B cell (primary cell): Measurements from ENCODE around the gene EEF1AKMT3. TPM values are rescaled to one million over a fixed set of nuclear protein-coding genes. Genes with fewer than 3 reads are reported as not detected.

Experiments
- ATAC-seq: fragments of 200-7000 bp; cut with Tn5 transposase; one replicate; pipeline ENCODE4 v1.10.0; 2021; ENCODE audit warnings: low read depth, mild to moderate bottlenecking, moderate number of reproducible peaks, moderate library complexity
- CTCF ChIA-PET: fragments of 350-600 bp; sonication (Branson Sonifier 250); formaldehyde crosslinking; loops from one replicate; lab custom pipeline; 2021; ENCODE audit warnings: antibody characterized with exemption, inconsistent platforms; lab: Charles Lee
- POLR2A ChIA-PET: fragments of 350-600 bp; sonication (Branson Sonifier 250); formaldehyde crosslinking; loops from one replicate; lab custom pipeline; 2021; ENCODE audit warnings: antibody characterized with exemption; lab: Charles Lee
- DNase-seq: peaks from one replicate; pipeline ENCODE4 v3.0.0; 2013
- H2AFZ ChIP-seq: 2 replicates; pipeline ENCODE4 v1.6.1; 2012; ENCODE audit warnings: mild to moderate bottlenecking, low read depth, low read length; ENCODE audit not compliant: insufficient read depth, poor library complexity, severe bottlenecking
- H3K27ac ChIP-seq, 2 donors: 1 replicate in 1 of 2; 2 replicates in 1 of 2; pipeline ENCODE4 v1.5.1; 2012 to 2013; ENCODE audit warnings: low read length in 2 of 2, mild to moderate bottlenecking in 2 of 2, moderate library complexity in 1 of 2
- H3K27me3 ChIP-seq, 4 experiments: fragments of 200-600 bp in 1 of 4; sonication (generic) in 1 of 4; replicated peaks in 1 of 4; 1 replicate in 2 of 4; 2 replicates in 2 of 4; pipeline versions ENCODE4 v1.6.1 to v1.7.0; 2013 to 2016; ENCODE audit warnings: low read length in 3 of 4, mild to moderate bottlenecking in 2 of 4, mixed read lengths in 1 of 4, moderate library complexity in 1 of 4; ENCODE audit not compliant: insufficient read depth in 4 of 4, control insufficient read depth in 3 of 4; ENCODE audit errors: control extremely low read depth in 1 of 4
- H3K36me3 ChIP-seq, 2 experiments: replicated peaks in 1 of 2; 1 replicate in 1 of 2; 2 replicates in 1 of 2; pipeline versions ENCODE4 v1.6.1 to v1.7.1; 2013; ENCODE audit warnings: low read length in 1 of 2; ENCODE audit not compliant: insufficient read depth in 2 of 2, control insufficient read depth in 1 of 2; ENCODE audit errors: control extremely low read depth in 1 of 2, extremely low read depth in 1 of 2
- H3K4me1 ChIP-seq, 2 donors: fragments of 200-600 bp in 1 of 2; sonication (generic) in 1 of 2; 1 replicate in 1 of 2; 2 replicates in 1 of 2; pipeline versions ENCODE4 v1.5.1 to v1.6.1; 2013 to 2017; ENCODE audit warnings: low read length in 2 of 2; ENCODE audit not compliant: control insufficient read depth in 2 of 2, insufficient read depth in 2 of 2
- H3K4me2 ChIP-seq: replicated peaks from 2 replicates; pipeline ENCODE3; 2012; ENCODE audit warnings: mild to moderate bottlenecking, low read depth, low read length; ENCODE audit not compliant: poor library complexity, severe bottlenecking
- H3K4me3 ChIP-seq, 5 experiments: fragments of 200-600 bp in 1 of 5; sonication (generic) in 1 of 5; 1 replicate in 3 of 5; 2 replicates in 2 of 5; pipeline versions ENCODE4 v1.5.1 to v1.7.0; 2011 to 2016; ENCODE audit warnings: low read length in 4 of 5, mild to moderate bottlenecking in 4 of 5, low read depth in 2 of 5, control low read depth in 1 of 5, moderate library complexity in 1 of 5; ENCODE audit not compliant: insufficient read depth in 1 of 5; ENCODE audit errors: control extremely low read depth in 1 of 5, extremely low read depth in 1 of 5
- H3K79me2 ChIP-seq: fragments of 200-600 bp; sonication (generic); one replicate; pipeline ENCODE4 v1.6.0; 2016; ENCODE audit warnings: low read length; ENCODE audit not compliant: control insufficient read depth, insufficient read depth
- H3K9ac ChIP-seq: fragments of 200-600 bp; sonication (generic); 2 replicates; pipeline ENCODE4 v1.6.1; 2017; ENCODE audit warnings: mild to moderate bottlenecking, low read length, moderate library complexity
- H3K9me3 ChIP-seq, 3 donors: one replicate each; pipeline versions ENCODE4 v1.6.1 to v1.7.1; 2013; ENCODE audit warnings: low read length in 2 of 3; ENCODE audit not compliant: control insufficient read depth in 2 of 3, insufficient read depth in 1 of 3; ENCODE audit errors: control extremely low read depth in 1 of 3
- H4K20me1 ChIP-seq: 2 replicates; pipeline ENCODE4 v1.6.0; 2012; ENCODE audit warnings: mild to moderate bottlenecking, low read length; ENCODE audit not compliant: insufficient read depth, control insufficient read depth, poor library complexity, severe bottlenecking
- H3K27ac Mint-ChIP-seq: one replicate; pipeline ENCODE4 v1.8.0; 2021; ENCODE audit warnings: mixed read lengths
- H3K27me3 Mint-ChIP-seq: one replicate; pipeline ENCODE4 v1.8.0; 2021; ENCODE audit warnings: mixed read lengths
- H3K4me1 Mint-ChIP-seq: one replicate; pipeline ENCODE4 v1.8.0; 2021; ENCODE audit warnings: mixed read lengths
- H3K4me3 Mint-ChIP-seq: one replicate; pipeline ENCODE4 v1.8.0; 2021; ENCODE audit warnings: mixed read lengths
- H3K9me3 Mint-ChIP-seq: one replicate; pipeline ENCODE4 v1.8.0; 2022; ENCODE audit warnings: mixed read lengths; ENCODE audit not compliant: insufficient read depth
- EZH2 ChIP-seq: IDR thresholded peaks from 2 replicates; pipeline ENCODE4 v1.6.1; 2012; ENCODE audit warnings: borderline replicate concordance, low read depth, mild to moderate bottlenecking, moderate library complexity, low read length; ENCODE audit not compliant: insufficient read depth, poor library complexity, severe bottlenecking
- WGBS: methylation state at CpG from one replicate; pipeline ENCODE4 v1.1.5; 2013; ENCODE audit warnings: missing lambda C conversion rate; ENCODE audit not compliant: insufficient coverage; 5-methylcytosine and 5-hydroxymethylcytosine counted together
- intact Hi-C: fragments of 100-400 bp; cut with micrococcal nuclease; formaldehyde crosslinking; loops from one replicate; pipeline ENCODE4 v1.10.0; 2022
- polyA plus RNA-seq: library from polyadenylated mRNA; depleted of rRNA; stranded (reverse); fragments of >200 nt; gene quantifications from 2 replicates; pipeline ENCODE4 v1.2.3, GENCODE V29; 2012
- total RNA-seq, 2 donors: library from RNA; stranded (reverse); fragments of 120-200 nt in 1 of 2; gene quantifications; 1 replicate in 1 of 2; 2 replicates in 1 of 2; pipeline versions ENCODE4 v1.2.3 to v1.2.4, GENCODE V29; 2013 to 2022
- TF ChIP-seq, protein P1 (sequence below): fragments of 200-600 bp; IDR thresholded peaks from one replicate; pipeline ENCODE4 v1.8.0; 2022; ENCODE audit warnings: antibody characterized with exemption, mild to moderate bottlenecking

Gene EEF1AKMT3
- total and polyA plus RNA-seq, 2 donors (not counting 1 experiment from before 2014, with no cell fraction given) = 0.89 to 1.3 TPM

DNA sequence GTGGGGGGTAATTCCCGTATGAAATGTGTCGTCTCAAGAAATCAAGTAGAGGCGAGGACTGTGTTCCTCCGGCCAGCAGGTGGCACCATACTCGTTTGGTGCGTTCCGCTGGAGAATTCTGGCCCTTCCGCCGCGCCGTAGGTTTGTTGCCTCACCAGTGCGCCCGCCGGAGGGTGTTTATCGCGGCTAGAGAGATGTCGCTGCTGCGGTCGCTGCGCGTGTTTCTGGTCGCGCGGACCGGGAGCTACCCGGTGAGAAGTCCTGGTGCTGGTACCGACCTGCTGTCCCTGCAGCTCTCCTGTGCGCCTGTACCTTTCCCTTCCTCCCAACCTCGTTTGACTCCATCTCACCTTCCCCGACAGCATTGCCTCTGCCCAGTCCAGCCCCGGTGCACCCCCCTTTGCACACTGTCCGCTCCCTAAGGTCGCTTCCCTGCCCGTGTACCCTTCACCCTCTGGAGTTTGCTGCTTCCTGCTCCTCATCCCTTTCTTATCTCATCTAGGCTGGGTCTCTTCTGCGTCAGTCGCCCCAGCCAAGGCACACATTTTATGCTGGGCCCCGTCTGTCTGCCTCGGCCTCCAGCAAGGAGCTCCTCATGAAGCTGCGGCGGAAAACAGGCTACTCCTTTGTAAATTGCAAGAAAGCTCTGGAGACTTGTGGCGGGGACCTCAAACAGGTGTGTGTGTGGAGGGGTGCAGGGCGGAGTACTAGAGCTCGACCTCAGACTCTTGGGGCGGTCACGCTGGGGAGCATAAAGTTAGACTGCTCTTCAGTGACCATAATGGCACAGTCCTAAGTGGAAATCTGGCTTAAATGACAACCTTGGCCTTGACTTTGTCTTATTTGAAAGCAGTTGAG is 10.4 kb downstream of the EEF1AKMT3 start, which contains the start of gene TSFM:
TSFM (plus strand) TSS at position 180 of the 858 bp plus-strand sequence; CDS start at position 195, 15 bp downstream.
- H3K4me3 Mint-ChIP-seq = peak within 1 kb of the TSS; percentile 100
- Histone ChIP-seq H3K9me3 (no peaks in the 10 kb centered on the region), H3K4me3 (peak within 1 kb of the TSS; percentile 83 to 100 (median 98)), H3K79me2 (peaks cover 25% of the 10 kb centered on the region), H3K36me3 (peaks cover 9 to 26% of the 10 kb centered on the region in 2 experiments), H2AFZ (peak within 1 kb of the TSS; percentile 91), H3K9ac (peak within 1 kb of the TSS; percentile 94), H4K20me1 (no peaks in the 10 kb centered on the region), H3K27me3 (no peaks in the 10 kb centered on the region), H3K4me2 (peak within 1 kb of the TSS; percentile 98), H3K27ac (peak within 1 kb of the TSS; percentile 45 to 77), H3K4me1 (peaks cover 9 to 17% of the 10 kb centered on the region in 2 donors)
- ChIA-PET CTCF (interaction anchor here (0.6 to 6.9 kb wide), 17 partner anchors 11 to 127 kb away, joined by 3 to 59 read pairs (median 4); partner anchors contain the start of genes CYP27B1, EEF1AKMT3, MARCHF9 and METTL1), POLR2A (interaction anchor here (0.7 to 0.8 kb wide), 2 partner anchors 36 to 278 kb away, joined by 3 to 5 read pairs; no protein-coding TSS in a partner anchor)
- TF ChIP-seq, protein P1, sequence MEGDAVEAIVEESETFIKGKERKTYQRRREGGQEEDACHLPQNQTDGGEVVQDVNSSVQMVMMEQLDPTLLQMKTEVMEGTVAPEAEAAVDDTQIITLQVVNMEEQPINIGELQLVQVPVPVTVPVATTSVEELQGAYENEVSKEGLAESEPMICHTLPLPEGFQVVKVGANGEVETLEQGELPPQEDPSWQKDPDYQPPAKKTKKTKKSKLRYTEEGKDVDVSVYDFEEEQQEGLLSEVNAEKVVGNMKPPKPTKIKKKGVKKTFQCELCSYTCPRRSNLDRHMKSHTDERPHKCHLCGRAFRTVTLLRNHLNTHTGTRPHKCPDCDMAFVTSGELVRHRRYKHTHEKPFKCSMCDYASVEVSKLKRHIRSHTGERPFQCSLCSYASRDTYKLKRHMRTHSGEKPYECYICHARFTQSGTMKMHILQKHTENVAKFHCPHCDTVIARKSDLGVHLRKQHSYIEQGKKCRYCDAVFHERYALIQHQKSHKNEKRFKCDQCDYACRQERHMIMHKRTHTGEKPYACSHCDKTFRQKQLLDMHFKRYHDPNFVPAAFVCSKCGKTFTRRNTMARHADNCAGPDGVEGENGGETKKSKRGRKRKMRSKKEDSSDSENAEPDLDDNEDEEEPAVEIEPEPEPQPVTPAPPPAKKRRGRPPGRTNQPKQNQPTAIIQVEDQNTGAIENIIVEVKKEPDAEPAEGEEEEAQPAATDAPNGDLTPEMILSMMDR = peak; percentile 94
- TF ChIP-seq EZH2 = no peak
- DNase-seq = peak; percentile 96
- peaks cover 18% of the 10 kb centered on the region for H3K4me1 Mint-ChIP-seq
- H3K27ac Mint-ChIP-seq = peak within 1 kb of the TSS; percentile 96
- intact Hi-C loops = loop anchor here (1.0 to 5.0 kb wide), 5 partner anchors 11 to 122 kb away; partner anchors contain the start of genes EEF1AKMT3 and METTL1
- ATAC-seq = peak; percentile 99
- WGBS = under 1% methylated on average over 45 of the region's 45 CpGs
- H3K27me3 Mint-ChIP-seq = no peaks in the 10 kb centered on the region
- H3K9me3 Mint-ChIP-seq = no peaks in the 10 kb centered on the region
